RWPE1 (cell line): ENCODE measurements around the gene MAGEA4.

Experiments used
- CTCF ChIA-PET: fragments of 350-600 bp; sonication (Branson Sonifier 250); formaldehyde crosslinking; extraction: SDS; loops from one replicate; lab custom pipeline; 2021; lab: Yijun Ruan, JAX
- POLR2A ChIA-PET: fragments of 400-600 bp; formaldehyde crosslinking; extraction: SDS; loops from one replicate; lab custom pipeline; 2020; ENCODE audit warnings: antibody characterized with exemption; ENCODE audit not compliant: low non-redundant PET; lab: Yijun Ruan, JAX
- DNase-seq: peaks from one replicate; pipeline ENCODE4 v3.0.0; 2012; ENCODE audit warnings: low spot score
- H3K27ac ChIP-seq: fragments of 450-650 bp; 2 replicates; pipeline ENCODE4 v1.5.1; 2017
- CTCF ChIP-seq: fragments of 450-650 bp; conservative IDR thresholded peaks from 2 replicates; pipeline ENCODE4 v1.5.1; 2017; ENCODE audit warnings: low read depth, mild to moderate bottlenecking

MAGEA4 gene

GRCh38 chrX:151921292-151921691, 8.6 kb downstream of the MAGEA4 start:
- ChIA-PET POLR2A (no interaction called here), CTCF (no interaction called here)
- no peak for TF ChIP-seq CTCF

GRCh38 chrX:151921866-151922265, 9.2 kb downstream of the MAGEA4 start:
- POLR2A ChIA-PET: no interaction called here

More at GRCh38 chrX:151921292-151921691, 8.6 kb downstream of the MAGEA4 start:
- no peak overlapping the region for H3K27ac ChIP-seq
- DNase-seq: no peak

GRCh38 chrX:151922692-151923091, 10.0 kb downstream of the MAGEA4 start:
- no peak overlapping the region for H3K27ac ChIP-seq
- no peak for TF ChIP-seq CTCF
- ChIA-PET POLR2A (no interaction called here), CTCF (no interaction called here)
- no peak for DNase-seq

More at GRCh38 chrX:151921866-151922265, 9.2 kb downstream of the MAGEA4 start:
- no peak for TF ChIP-seq CTCF
- no peak overlapping the region for H3K27ac ChIP-seq
- CTCF ChIA-PET: no interaction called here
- no peak for DNase-seq

GRCh38 chrX:151923648-151924047, 11.0 kb downstream of the MAGEA4 start:
- CTCF ChIA-PET: no interaction called here
- H3K27ac ChIP-seq: no peak overlapping the region
- DNase-seq: no peak
- TF ChIP-seq CTCF: no peak
- POLR2A ChIA-PET: no interaction called here

- no peak for DNase-seq
- POLR2A ChIA-PET: no interaction called here
- H3K27ac ChIP-seq: no peak overlapping the region
- CTCF ChIA-PET: no interaction called here
- no peak for TF ChIP-seq CTCF
Measured at GRCh38 chrX:151929126-151929525, 16.4 kb downstream of the MAGEA4 start.

GRCh38 chrX:151935358-151935757, 22.7 kb downstream of the MAGEA4 start:
- POLR2A ChIA-PET: no interaction called here
- TF ChIP-seq CTCF: no peak
- H3K27ac ChIP-seq: no peak overlapping the region
- DNase-seq: no peak
- CTCF ChIA-PET: no interaction called here

- POLR2A ChIA-PET: no interaction called here
- DNase-seq: peak; percentile 1
- TF ChIP-seq CTCF: no peak
- CTCF ChIA-PET: no interaction called here
- no peak overlapping the region for H3K27ac ChIP-seq
Measured at GRCh38 chrX:151938172-151938571, 25.5 kb downstream of the MAGEA4 start.
